Neural cell (in vitro differentiated cells): Measurements from ENCODE around the gene OGDH.

Source experiments
- EZH2 ChIP-seq: fragments of 200-600, 300-800 bp; shearing (Covaris generic), sonication (generic); IDR thresholded peaks from 2 replicates; pipeline ENCODE4 v1.6.1; 2014; ENCODE audit warnings: antibody characterized with exemption, low read length, borderline replicate concordance, mild to moderate bottlenecking; ENCODE audit not compliant: insufficient read depth, poor library complexity, severe bottlenecking
- POLR2AphosphoS5 ChIP-seq: IDR thresholded peaks from 2 replicates; pipeline ENCODE4 v1.6.1; 2012
- RAD21 ChIP-seq: fragments of 450-650 bp; conservative IDR thresholded peaks from 2 replicates; pipeline ENCODE4 v1.6.1; 2014; ENCODE audit warnings: antibody characterized with exemption, mild to moderate bottlenecking, moderate library complexity
- REST ChIP-seq: IDR thresholded peaks from 2 replicates; pipeline ENCODE4 v1.6.1; 2012; ENCODE audit warnings: borderline replicate concordance
- SMC3 ChIP-seq: fragments of 450-650 bp; conservative IDR thresholded peaks from 2 replicates; pipeline ENCODE4 v1.6.1; 2014; ENCODE audit warnings: antibody characterized with exemption, mild to moderate bottlenecking, moderate library complexity; ENCODE audit not compliant: poor library complexity
- TF ChIP-seq, protein P1 (sequence below): fragments of 450-650 bp; IDR thresholded peaks from 2 replicates; pipeline ENCODE4 v1.5.1; 2014; ENCODE audit warnings: antibody characterized with exemption, mild to moderate bottlenecking, moderate library complexity; ENCODE audit not compliant: poor library complexity, severe bottlenecking

DNA sequence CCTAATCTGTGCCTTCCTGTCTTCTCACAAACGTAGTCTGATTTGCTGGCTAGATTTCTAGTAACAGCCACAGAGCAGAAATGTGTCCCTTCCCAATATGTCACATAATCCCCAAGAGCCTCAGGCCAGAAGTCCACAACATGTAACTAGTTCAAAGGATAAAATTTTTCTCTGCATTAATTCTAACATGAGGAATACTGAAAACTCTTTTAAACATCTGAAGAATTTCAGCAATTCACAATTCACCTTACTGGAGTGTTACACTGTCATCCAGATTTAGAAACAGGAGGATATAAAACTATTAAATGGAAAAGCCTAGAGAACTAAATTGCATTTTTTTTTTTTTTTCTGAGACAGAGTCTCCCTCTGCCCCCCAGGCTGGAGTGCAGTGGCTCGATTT is 30.2 kb upstream of the OGDH start:
- TF ChIP-seq, protein P1, sequence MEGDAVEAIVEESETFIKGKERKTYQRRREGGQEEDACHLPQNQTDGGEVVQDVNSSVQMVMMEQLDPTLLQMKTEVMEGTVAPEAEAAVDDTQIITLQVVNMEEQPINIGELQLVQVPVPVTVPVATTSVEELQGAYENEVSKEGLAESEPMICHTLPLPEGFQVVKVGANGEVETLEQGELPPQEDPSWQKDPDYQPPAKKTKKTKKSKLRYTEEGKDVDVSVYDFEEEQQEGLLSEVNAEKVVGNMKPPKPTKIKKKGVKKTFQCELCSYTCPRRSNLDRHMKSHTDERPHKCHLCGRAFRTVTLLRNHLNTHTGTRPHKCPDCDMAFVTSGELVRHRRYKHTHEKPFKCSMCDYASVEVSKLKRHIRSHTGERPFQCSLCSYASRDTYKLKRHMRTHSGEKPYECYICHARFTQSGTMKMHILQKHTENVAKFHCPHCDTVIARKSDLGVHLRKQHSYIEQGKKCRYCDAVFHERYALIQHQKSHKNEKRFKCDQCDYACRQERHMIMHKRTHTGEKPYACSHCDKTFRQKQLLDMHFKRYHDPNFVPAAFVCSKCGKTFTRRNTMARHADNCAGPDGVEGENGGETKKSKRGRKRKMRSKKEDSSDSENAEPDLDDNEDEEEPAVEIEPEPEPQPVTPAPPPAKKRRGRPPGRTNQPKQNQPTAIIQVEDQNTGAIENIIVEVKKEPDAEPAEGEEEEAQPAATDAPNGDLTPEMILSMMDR: no peak
- no peak for TF ChIP-seq POLR2AphosphoS5
- TF ChIP-seq REST: no peak
- TF ChIP-seq SMC3: no peak
- no peak for TF ChIP-seq RAD21
- TF ChIP-seq EZH2: no peak
